ENCODE results near the gene PHC2.

The PHC2 gene

DNA sequence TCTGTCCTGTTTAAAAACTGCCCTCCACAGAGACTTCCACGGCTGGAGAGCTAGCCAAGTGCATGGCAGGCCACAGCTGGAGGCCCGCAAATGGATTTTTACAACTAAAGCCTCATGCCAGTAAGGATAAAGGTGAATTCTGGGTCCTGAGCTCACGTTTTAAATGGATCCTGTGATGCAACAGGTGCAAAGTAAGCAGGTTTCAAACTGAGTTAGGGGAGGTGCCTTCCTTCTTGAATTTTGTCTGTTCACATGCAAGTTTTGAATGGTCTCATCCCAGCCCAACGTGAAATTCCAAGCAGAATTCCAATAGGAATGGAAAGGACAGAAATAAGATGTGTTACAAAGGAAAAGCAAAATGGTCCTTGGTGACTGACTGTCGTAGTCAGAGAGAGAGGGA, 73.8 kb downstream of the PHC2 start:
- Histone ChIP-seq H3K79me2 (no peaks in the 10 kb centered on the region), H3K27ac (no peak overlapping the region), H3K9ac (no peak overlapping the region), H3K4me3 (ENCODE audit: low read depth, low read length) (no peak overlapping the region), H3K9me3 (ENCODE audit: control insufficient read depth, low read length) (no peaks in the 10 kb centered on the region), H3K4me2 (ENCODE audit: low read length) (no peak overlapping the region), H3K4me1 (peaks cover 3% of the 10 kb centered on the region), H3K36me3 (ENCODE audit: control insufficient read depth, insufficient read depth, low read length) (no peaks in the 10 kb centered on the region), H2AFZ (no peak overlapping the region), H3K27me3 (ENCODE audit: control insufficient read depth, insufficient read depth, low read length) (no peaks in the 10 kb centered on the region)
- TF ChIP-seq, protein P1, sequence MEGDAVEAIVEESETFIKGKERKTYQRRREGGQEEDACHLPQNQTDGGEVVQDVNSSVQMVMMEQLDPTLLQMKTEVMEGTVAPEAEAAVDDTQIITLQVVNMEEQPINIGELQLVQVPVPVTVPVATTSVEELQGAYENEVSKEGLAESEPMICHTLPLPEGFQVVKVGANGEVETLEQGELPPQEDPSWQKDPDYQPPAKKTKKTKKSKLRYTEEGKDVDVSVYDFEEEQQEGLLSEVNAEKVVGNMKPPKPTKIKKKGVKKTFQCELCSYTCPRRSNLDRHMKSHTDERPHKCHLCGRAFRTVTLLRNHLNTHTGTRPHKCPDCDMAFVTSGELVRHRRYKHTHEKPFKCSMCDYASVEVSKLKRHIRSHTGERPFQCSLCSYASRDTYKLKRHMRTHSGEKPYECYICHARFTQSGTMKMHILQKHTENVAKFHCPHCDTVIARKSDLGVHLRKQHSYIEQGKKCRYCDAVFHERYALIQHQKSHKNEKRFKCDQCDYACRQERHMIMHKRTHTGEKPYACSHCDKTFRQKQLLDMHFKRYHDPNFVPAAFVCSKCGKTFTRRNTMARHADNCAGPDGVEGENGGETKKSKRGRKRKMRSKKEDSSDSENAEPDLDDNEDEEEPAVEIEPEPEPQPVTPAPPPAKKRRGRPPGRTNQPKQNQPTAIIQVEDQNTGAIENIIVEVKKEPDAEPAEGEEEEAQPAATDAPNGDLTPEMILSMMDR (IDR thresholded peaks at IDR 0.05): no peak

DNA sequence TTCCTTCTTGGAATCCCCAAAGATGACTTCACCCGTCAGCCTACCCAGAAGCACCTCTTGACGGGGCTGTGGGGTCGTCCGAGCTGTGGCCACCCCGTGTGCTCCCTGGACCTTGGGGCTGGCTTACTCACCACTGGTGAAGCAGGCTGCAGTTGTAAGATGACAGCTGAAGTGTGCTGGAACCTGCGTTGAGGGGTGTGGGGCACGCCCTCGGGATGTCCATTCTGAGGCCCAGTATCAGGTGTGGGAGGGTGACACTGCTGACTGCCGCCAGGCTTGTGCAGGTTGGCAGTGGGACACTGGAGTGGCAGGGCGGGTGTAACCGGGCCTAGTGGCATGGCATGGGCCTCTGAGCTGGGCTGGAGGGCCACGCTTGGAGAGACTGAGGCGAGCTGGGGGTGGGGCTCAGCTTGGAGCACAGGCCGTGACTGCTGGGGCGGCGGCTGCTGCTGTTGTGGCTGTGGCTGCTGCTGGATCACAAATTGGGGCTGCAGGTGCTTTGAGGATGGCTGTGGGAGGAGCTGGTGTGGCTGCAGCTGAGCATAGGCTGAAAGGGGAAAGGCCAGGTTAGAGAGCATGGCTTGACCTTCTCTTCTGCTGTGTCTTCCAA, 76.1 kb downstream of the PHC2 start:
- no peak overlapping the region for H3K4me3 ChIP-seq (ENCODE audit: low read depth, low read length)
- H3K4me1 ChIP-seq: peaks cover 3% of the 10 kb centered on the region
- no peaks in the 10 kb centered on the region for H3K9me3 ChIP-seq (ENCODE audit: control insufficient read depth, low read length)
- H2AFZ ChIP-seq: no peak overlapping the region
- TF ChIP-seq, protein P1 (IDR thresholded peaks at IDR 0.05): no peak
- no peak overlapping the region for H3K9ac ChIP-seq
- H3K36me3 ChIP-seq (ENCODE audit: control insufficient read depth, insufficient read depth, low read length): no peaks in the 10 kb centered on the region
- H3K27ac ChIP-seq: no peak overlapping the region
- no peaks in the 10 kb centered on the region for H3K27me3 ChIP-seq (ENCODE audit: control insufficient read depth, insufficient read depth, low read length)
- H3K79me2 ChIP-seq: no peaks in the 10 kb centered on the region
- no peak overlapping the region for H3K4me2 ChIP-seq (ENCODE audit: low read length)

DNA sequence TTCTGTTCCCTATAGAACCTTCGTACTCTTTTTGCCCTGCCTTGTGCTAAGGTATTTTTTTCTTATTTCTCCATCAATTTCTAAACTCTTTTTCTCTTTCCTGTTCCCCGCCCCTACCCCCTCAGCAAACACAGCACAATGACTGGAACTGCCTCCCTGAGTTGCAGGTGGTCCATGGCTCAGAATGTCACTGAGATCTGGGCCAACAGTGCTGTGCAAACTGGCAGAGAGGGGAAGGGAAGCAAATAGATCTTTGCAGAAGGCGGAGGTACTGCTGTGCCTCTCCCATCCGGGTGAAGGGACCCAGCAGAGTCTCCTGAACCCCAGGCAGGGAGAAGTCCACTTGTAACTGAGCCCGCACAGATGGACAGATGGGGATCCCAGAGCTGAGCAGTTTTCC, 77.4 kb downstream of the PHC2 start:
- no peaks in the 10 kb centered on the region for H3K36me3 ChIP-seq (ENCODE audit: control insufficient read depth, insufficient read depth, low read length)
- H3K4me1 ChIP-seq: no peaks in the 10 kb centered on the region
- peaks cover under 1% of the 10 kb centered on the region for H3K79me2 ChIP-seq
- no peaks in the 10 kb centered on the region for H3K9me3 ChIP-seq (ENCODE audit: control insufficient read depth, low read length)
- H2AFZ ChIP-seq: no peak overlapping the region
- no peak overlapping the region for H3K27ac ChIP-seq
- no peak overlapping the region for H3K4me3 ChIP-seq (ENCODE audit: low read depth, low read length)
- TF ChIP-seq, protein P1 (IDR thresholded peaks at IDR 0.05): no peak
- no peaks in the 10 kb centered on the region for H3K27me3 ChIP-seq (ENCODE audit: control insufficient read depth, insufficient read depth, low read length)
- H3K9ac ChIP-seq: no peak overlapping the region
- H3K4me2 ChIP-seq (ENCODE audit: low read length): no peak overlapping the region

DNA sequence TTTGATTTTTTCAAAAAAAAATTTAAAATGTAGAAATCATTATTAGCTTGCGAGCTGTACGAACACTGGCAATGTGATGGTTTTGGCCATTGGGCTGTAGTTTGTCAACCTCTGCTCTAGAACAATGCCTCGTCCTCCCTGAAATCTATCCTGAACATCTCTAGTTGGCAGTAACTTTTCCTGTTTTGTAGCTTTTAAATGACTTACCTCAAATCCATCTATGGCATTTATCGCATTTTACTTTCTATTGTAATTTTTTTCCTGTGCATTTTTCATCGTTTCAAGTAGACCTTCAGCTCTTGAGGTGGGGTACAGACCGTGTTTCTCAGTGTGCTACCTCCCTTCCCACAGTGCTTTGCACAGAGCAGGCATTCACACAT, 79.6 kb downstream of the PHC2 start:
- Histone ChIP-seq H3K36me3 (ENCODE audit: control insufficient read depth, insufficient read depth, low read length) (no peaks in the 10 kb centered on the region), H3K4me1 (peaks cover 2% of the 10 kb centered on the region), H3K27ac (no peak overlapping the region), H3K79me2 (peaks cover 9% of the 10 kb centered on the region), H3K27me3 (ENCODE audit: control insufficient read depth, insufficient read depth, low read length) (no peaks in the 10 kb centered on the region), H3K4me3 (ENCODE audit: low read depth, low read length) (no peak overlapping the region), H3K9ac (no peak overlapping the region), H3K4me2 (ENCODE audit: low read length) (no peak overlapping the region), H3K9me3 (ENCODE audit: control insufficient read depth, low read length) (no peaks in the 10 kb centered on the region), H2AFZ (no peak overlapping the region)
- TF ChIP-seq, protein P1 (IDR thresholded peaks at IDR 0.05): no peak

DNA sequence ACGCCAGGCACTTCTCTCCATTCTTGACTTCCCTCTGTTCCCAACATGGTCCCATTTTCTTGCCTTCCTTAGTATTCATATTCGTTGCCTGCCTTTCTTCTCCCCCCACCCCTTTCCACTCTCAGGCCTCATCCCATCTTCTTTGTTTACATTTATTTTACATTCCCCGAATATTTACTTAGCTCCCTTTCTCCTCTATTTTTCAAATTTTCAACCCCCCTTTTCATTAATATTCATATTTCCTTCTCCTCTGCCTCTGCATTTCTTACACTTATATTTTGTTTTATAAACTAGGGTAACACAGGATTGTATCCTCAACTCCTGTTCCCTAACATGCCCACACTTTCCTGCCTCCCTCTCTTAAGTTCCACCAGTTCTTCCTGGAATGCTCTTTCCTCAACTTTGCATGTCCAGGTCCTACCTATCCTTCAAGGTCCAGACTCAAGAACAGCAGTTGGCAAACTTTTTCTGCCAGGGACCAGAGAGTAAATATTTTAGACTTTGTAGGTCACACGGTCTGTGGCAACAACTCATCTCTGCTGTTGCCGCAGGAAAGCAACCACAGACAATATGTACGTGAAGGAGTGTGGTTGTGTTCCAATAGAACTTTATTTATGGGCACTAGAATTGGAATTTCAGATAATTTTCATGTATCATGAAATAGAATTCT, 80.1 kb downstream of the PHC2 start:
- peaks cover 2% of the 10 kb centered on the region for H3K4me1 ChIP-seq
- no peak overlapping the region for H3K9ac ChIP-seq
- no peaks in the 10 kb centered on the region for H3K36me3 ChIP-seq (ENCODE audit: control insufficient read depth, insufficient read depth, low read length)
- H3K9me3 ChIP-seq (ENCODE audit: control insufficient read depth, low read length): no peaks in the 10 kb centered on the region
- H3K4me2 ChIP-seq (ENCODE audit: low read length): peak overlapping the region; percentile 79
- TF ChIP-seq, protein P1 (IDR thresholded peaks at IDR 0.05): no peak
- H2AFZ ChIP-seq: peak overlapping the region; percentile 90
- peak overlapping the region; percentile 59 for H3K4me3 ChIP-seq (ENCODE audit: low read depth, low read length)
- no peaks in the 10 kb centered on the region for H3K27me3 ChIP-seq (ENCODE audit: control insufficient read depth, insufficient read depth, low read length)
- peaks cover 11% of the 10 kb centered on the region for H3K79me2 ChIP-seq
- peak overlapping the region; percentile 77 for H3K27ac ChIP-seq

Measured in parathyroid adenoma (tissue), 2 donors.